Subcutaneous adipose tissue (tissue), 4 donors: ENCODE results near the gene MYO5A. TPM values are rescaled to one million over a fixed set of nuclear protein-coding genes. Genes with fewer than 3 reads are reported as not detected.

Source experiments
- total RNA-seq, 4 donors: library from RNA; depleted of rRNA; stranded (reverse); fragments of >200 nt; gene quantifications; one replicate each; pipeline ENCODE4 v1.1.0, GENCODE V29; 2016
- TF ChIP-seq, protein P1 (sequence below): fragments of 450-650 bp; IDR thresholded peaks from one replicate; pipeline ENCODE4 v1.5.1; 2016; ENCODE audit warnings: low read depth, mild to moderate bottlenecking, control low read depth, antibody characterized with exemption, moderate library complexity

The MYO5A gene
- total RNA-seq, 4 donors from 2014 or later: 54.6 to 121 (median 99.4) TPM

GRCh38 chr15:52427804-52428203 lies 100.9 kb downstream of the MYO5A start:
- TF ChIP-seq, protein P1, sequence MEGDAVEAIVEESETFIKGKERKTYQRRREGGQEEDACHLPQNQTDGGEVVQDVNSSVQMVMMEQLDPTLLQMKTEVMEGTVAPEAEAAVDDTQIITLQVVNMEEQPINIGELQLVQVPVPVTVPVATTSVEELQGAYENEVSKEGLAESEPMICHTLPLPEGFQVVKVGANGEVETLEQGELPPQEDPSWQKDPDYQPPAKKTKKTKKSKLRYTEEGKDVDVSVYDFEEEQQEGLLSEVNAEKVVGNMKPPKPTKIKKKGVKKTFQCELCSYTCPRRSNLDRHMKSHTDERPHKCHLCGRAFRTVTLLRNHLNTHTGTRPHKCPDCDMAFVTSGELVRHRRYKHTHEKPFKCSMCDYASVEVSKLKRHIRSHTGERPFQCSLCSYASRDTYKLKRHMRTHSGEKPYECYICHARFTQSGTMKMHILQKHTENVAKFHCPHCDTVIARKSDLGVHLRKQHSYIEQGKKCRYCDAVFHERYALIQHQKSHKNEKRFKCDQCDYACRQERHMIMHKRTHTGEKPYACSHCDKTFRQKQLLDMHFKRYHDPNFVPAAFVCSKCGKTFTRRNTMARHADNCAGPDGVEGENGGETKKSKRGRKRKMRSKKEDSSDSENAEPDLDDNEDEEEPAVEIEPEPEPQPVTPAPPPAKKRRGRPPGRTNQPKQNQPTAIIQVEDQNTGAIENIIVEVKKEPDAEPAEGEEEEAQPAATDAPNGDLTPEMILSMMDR: no peak

DNA sequence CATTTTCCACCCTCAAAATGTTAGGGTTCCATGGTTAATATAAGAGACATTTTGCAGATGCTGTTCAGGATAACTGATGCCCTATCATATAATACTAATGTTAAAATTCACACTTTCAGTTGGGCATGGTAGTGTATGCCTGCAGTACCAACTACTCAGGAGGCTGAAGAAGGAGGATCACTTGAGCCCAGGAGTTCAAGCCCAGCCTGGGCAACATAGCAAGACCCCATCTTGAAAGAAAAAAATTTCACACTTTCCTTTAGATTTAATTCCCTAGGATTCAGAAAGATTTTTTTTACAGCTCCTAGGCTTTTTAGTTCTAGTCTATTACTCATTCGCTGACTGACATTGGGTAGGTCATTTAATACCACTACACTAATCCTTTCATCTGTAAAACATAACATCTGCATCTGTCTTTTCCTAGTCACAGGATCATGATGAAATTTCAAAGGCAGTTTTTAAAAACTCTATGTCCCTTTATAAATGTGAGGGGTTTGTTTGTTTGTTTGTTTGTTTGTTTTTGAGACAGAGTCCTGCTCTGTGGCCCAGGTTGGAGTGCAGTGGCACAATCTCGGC lies 103.7 kb downstream of the MYO5A start:
- TF ChIP-seq, protein P1: no peak

- TF ChIP-seq, protein P1: no peak
Observed at GRCh38 chr15:52423852-52424251, 104.8 kb downstream of the MYO5A start.

DNA sequence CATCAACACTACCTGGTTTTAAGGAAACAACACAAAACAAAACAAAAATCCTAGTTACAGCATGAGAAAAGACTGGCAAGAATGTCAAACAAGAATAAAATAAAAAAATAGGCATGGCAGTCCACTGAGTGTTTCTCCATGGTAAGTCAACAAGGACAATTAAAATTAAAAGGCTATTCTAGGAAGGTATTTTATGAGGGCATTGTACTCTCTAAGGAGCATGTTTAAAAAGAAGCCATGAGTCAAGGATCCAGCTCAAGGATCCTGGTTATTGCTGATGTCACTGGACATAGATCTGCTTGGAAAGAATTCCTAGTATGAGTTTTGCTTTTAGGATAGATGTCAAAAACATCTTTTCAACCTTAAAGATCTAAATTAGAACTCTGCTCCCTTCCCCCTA lies 106.7 kb downstream of the MYO5A start:
- TF ChIP-seq, protein P1: no peak

DNA sequence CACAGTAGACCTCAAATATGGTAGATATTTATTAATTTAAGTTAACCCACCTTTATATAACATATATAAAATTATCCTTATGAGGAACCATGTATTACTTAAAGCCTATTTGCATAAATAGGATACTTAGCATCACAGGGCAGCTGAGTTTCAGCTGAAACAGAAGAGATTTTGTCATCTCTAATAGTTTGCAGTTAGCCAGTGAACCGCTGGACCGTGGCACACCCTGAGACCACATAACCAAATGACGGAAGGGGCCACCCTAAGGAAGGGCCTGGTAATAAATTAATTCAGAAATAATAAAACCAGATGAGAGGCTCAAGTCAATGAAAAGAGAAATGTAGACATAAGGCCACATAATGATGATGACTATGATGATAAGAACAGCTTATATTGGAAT lies 107.7 kb downstream of the MYO5A start:
- TF ChIP-seq, protein P1: no peak

DNA sequence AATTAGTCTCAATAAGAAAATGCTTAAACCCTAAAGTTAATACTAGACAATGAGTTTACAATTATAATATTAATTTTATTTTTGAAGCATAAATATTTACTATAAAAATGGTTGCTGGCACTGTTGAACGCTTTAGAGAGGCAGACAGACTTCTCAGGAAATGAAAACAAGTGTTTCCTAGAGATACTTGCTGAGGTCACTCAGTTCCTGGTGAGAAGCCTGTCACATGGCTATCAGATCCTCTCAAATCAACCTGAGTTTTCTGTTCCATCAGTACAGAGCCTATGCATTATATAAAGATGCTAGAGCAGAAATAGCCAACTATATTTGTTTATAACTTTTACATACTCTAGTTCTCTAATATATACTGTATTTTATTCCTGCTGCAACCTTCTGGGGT lies 109.2 kb downstream of the MYO5A start:
- TF ChIP-seq, protein P1: no peak

DNA sequence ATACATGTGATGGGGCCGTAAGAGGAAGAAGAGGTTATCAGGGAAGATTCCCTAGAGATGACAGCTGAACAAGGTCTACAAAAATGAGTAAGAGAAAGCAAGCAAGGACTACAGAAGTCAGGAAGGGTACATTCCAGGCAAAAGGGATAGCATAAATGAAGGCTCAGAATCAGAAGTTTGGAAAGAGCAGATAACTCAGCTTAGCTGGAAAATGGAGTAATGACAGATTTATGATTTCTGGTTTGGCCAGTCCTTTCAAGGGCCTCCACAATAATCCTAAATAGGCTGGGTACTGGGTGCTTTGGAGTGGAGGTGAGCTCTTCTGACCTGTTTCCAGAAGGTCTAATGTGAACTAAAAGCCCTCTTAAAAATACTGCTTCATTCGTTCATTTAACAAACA lies 110.7 kb downstream of the MYO5A start:
- TF ChIP-seq, protein P1: no peak
